Stimulated activated CD8-positive, alpha-beta memory T cell treated with anti-CD3 and anti-CD28 coated beads, Interleukin-7, amount 100 ng/mL, for 1 hour (primary cell): ENCODE measurements around the gene DLX3.

Source experiments
- DNase-seq, 2 donors: peaks; one replicate each; pipeline ENCODE4 v3.0.0-alpha.2; 2020; ENCODE audit warnings: low read depth in 2 of 2

The DLX3 gene

GRCh38 chr17:49992191-49992932 lies 2.7 kb downstream of the DLX3 start:
- no peak for DNase-seq

- DNase-seq = no peak
Measured at GRCh38 chr17:49991409-49991808, 3.6 kb downstream of the DLX3 start.

GRCh38 chr17:49990921-49991320 lies 4.1 kb downstream of the DLX3 start:
- DNase-seq = no peak

- no peak for DNase-seq
Measured at GRCh38 chr17:49990331-49990730, 4.7 kb downstream of the DLX3 start.

GRCh38 chr17:49989518-49989880 lies 5.5 kb downstream of the DLX3 start:
- DNase-seq = no peak

GRCh38 chr17:49987681-49988441 lies 7.2 kb downstream of the DLX3 start:
- no peak for DNase-seq

- DNase-seq = no peak
Measured at GRCh38 chr17:49987290-49987585, 7.8 kb downstream of the DLX3 start.

GRCh38 chr17:49986396-49987289 lies 8.4 kb downstream of the DLX3 start:
- no peak for DNase-seq

GRCh38 chr17:49985310-49985990 lies 9.6 kb downstream of the DLX3 start:
- DNase-seq = no peak

- DNase-seq = no peak
Measured at GRCh38 chr17:49984776-49985175, 10.2 kb downstream of the DLX3 start.

GRCh38 chr17:49984283-49984682 lies 10.7 kb downstream of the DLX3 start:
- no peak for DNase-seq

- no peak for DNase-seq
Measured at GRCh38 chr17:49980703-49981197, 14.3 kb downstream of the DLX3 start.

- DNase-seq = no peak
Measured at GRCh38 chr17:49979748-49980479, 15.1 kb downstream of the DLX3 start.

- DNase-seq = no peak
Measured at GRCh38 chr17:49978501-49978900, 16.5 kb downstream of the DLX3 start.

- DNase-seq = no peak
Measured at GRCh38 chr17:49977463-49978389, 17.3 kb downstream of the DLX3 start.

GRCh38 chr17:49976828-49977202 lies 18.2 kb downstream of the DLX3 start:
- DNase-seq = no peak

- no peak for DNase-seq
Measured at GRCh38 chr17:49976163-49976827, 18.7 kb downstream of the DLX3 start.

- DNase-seq = no peak
Measured at GRCh38 chr17:49975531-49975930, 19.5 kb downstream of the DLX3 start.

GRCh38 chr17:49973271-49973615 lies 21.8 kb downstream of the DLX3 start:
- DNase-seq = no peak
